ENCODE data around the gene PPM1J. TPM values are rescaled to one million over a fixed set of nuclear protein-coding genes. Genes with fewer than 3 reads are reported as not detected.

PPM1J gene
- total RNA-seq, 2 donors from 2014 or later, result not detected

GRCh38 chr1:112706505-112707220, 8.5 kb downstream of the PPM1J start, which contains the start of gene RHOC:
RHOC (minus strand) TSS chr1:112707127; CDS start chr1:112703799, 3,328 bp downstream.
- peaks cover 46 to 53% of the 10 kb centered on the region in 2 donors for H3K4me1 Mint-ChIP-seq (ENCODE audit: low read depth in 2 of 2)
- H3K27me3 Mint-ChIP-seq, result peaks cover 0 to 3% of the 10 kb centered on the region in 2 donors
- H3K9me3 Mint-ChIP-seq, result no peaks in the 10 kb centered on the region
- peak within 1 kb of the TSS; percentile 91 for H3K4me3 Mint-ChIP-seq
- peak; percentile 84 to 90 for ATAC-seq
- DNase-seq (ENCODE audit: low spot score), result peak; percentile 84
- peaks cover 8% of the 10 kb centered on the region for H3K36me3 Mint-ChIP-seq
- peak within 1 kb of the TSS; percentile 91 to 98 for H3K27ac Mint-ChIP-seq

- Mint-ChIP-seq H3K4me3 (peak overlapping the region; percentile 91), H3K9me3 (no peaks in the 10 kb centered on the region), H3K27me3 (peaks cover 0 to 3% of the 10 kb centered on the region in 2 donors), H3K27ac (peak overlapping the region; percentile 91 to 98), H3K36me3 (peaks cover 9% of the 10 kb centered on the region), H3K4me1 (ENCODE audit: low read depth in 2 of 2) (peaks cover 59 to 65% of the 10 kb centered on the region in 2 donors)
- peak; percentile 73 to 75 for ATAC-seq
- peak; percentile 83 for DNase-seq (ENCODE audit: low spot score)
These were observed 10.1 kb downstream of the PPM1J start for GRCh38 chr1:112704934-112705627.

- H3K27ac Mint-ChIP-seq, result peak overlapping the region; percentile 91 to 98
- H3K27me3 Mint-ChIP-seq, result peaks cover 0 to 3% of the 10 kb centered on the region in 2 donors
- H3K36me3 Mint-ChIP-seq, result peaks cover 9% of the 10 kb centered on the region
- DNase-seq (ENCODE audit: low spot score) (peak; percentile 77), ATAC-seq (peak; percentile 57 to 70)
- H3K4me1 Mint-ChIP-seq (ENCODE audit: low read depth in 2 of 2), result peaks cover 65 to 71% of the 10 kb centered on the region in 2 donors
- H3K9me3 Mint-ChIP-seq, result no peaks in the 10 kb centered on the region
- H3K4me3 Mint-ChIP-seq, result peak overlapping the region; percentile 91
These were observed 10.7 kb downstream of the PPM1J start for GRCh38 chr1:112704391-112704933.

- DNase-seq (ENCODE audit: low spot score), result no peak
- Mint-ChIP-seq H3K36me3 (peaks cover 9% of the 10 kb centered on the region), H3K9me3 (no peaks in the 10 kb centered on the region), H3K4me1 (ENCODE audit: low read depth in 2 of 2) (peaks cover 68 to 75% of the 10 kb centered on the region in 2 donors), H3K27me3 (no peaks in the 10 kb centered on the region), H3K4me3 (peak overlapping the region; percentile 91), H3K27ac (peak overlapping the region; percentile 91 to 98)
- ATAC-seq, result no peak
These were observed 11.4 kb downstream of the PPM1J start for GRCh38 chr1:112703706-112704105.

- peak overlapping the region; percentile 64 for H3K4me3 Mint-ChIP-seq
- H3K36me3 Mint-ChIP-seq, result peaks cover 9% of the 10 kb centered on the region
- H3K4me1 Mint-ChIP-seq (ENCODE audit: low read depth in 2 of 2), result peaks cover 68 to 78% of the 10 kb centered on the region in 2 donors
- no peaks in the 10 kb centered on the region for H3K27me3 Mint-ChIP-seq
- DNase-seq (ENCODE audit: low spot score) (peak; percentile 41), ATAC-seq (no peak)
- H3K27ac Mint-ChIP-seq, result peak overlapping the region; percentile 91
- no peaks in the 10 kb centered on the region for H3K9me3 Mint-ChIP-seq
These were observed 12.5 kb downstream of the PPM1J start for GRCh38 chr1:112702420-112703261.

GRCh38 chr1:112702067-112702395, 13.1 kb downstream of the PPM1J start:
- Mint-ChIP-seq H3K27me3 (no peaks in the 10 kb centered on the region), H3K9me3 (no peaks in the 10 kb centered on the region), H3K27ac (peak overlapping the region; percentile 82 to 91), H3K4me1 (ENCODE audit: low read depth in 2 of 2) (peaks cover 69 to 77% of the 10 kb centered on the region in 2 donors), H3K4me3 (peak overlapping the region; percentile 64), H3K36me3 (peaks cover 9% of the 10 kb centered on the region)
- ATAC-seq, result no peak
- DNase-seq (ENCODE audit: low spot score), result no peak

- DNase-seq (ENCODE audit: low spot score) (peak; percentile 1), ATAC-seq (no peak)
- H3K4me1 Mint-ChIP-seq (ENCODE audit: low read depth in 2 of 2), result peaks cover 75 to 82% of the 10 kb centered on the region in 2 donors
- H3K27ac Mint-ChIP-seq, result peak overlapping the region; percentile 82 to 91
- no peaks in the 10 kb centered on the region for H3K27me3 Mint-ChIP-seq
- no peaks in the 10 kb centered on the region for H3K9me3 Mint-ChIP-seq
- peak overlapping the region; percentile 69 for H3K4me3 Mint-ChIP-seq
- peaks cover 9% of the 10 kb centered on the region for H3K36me3 Mint-ChIP-seq
These were observed 13.7 kb downstream of the PPM1J start for GRCh38 chr1:112701227-112702066.

- no peaks in the 10 kb centered on the region for H3K27me3 Mint-ChIP-seq
- peak overlapping the region; percentile 82 to 91 for H3K27ac Mint-ChIP-seq
- ATAC-seq (peak; percentile 64 to 67), DNase-seq (ENCODE audit: low spot score) (peak; percentile 82)
- peaks cover 67 to 77% of the 10 kb centered on the region in 2 donors for H3K4me1 Mint-ChIP-seq (ENCODE audit: low read depth in 2 of 2)
- H3K4me3 Mint-ChIP-seq, result peak overlapping the region; percentile 69
- peaks cover 9% of the 10 kb centered on the region for H3K36me3 Mint-ChIP-seq
- H3K9me3 Mint-ChIP-seq, result no peaks in the 10 kb centered on the region
These were observed 14.6 kb downstream of the PPM1J start for GRCh38 chr1:112700290-112701226.

GRCh38 chr1:112699425-112700144, 15.5 kb downstream of the PPM1J start:
- peaks cover 57 to 68% of the 10 kb centered on the region in 2 donors for H3K4me1 Mint-ChIP-seq (ENCODE audit: low read depth in 2 of 2)
- peaks cover 9% of the 10 kb centered on the region for H3K36me3 Mint-ChIP-seq

GRCh38 chr1:112698366-112699310, 16.5 kb downstream of the PPM1J start:
- H3K27ac Mint-ChIP-seq, result peak overlapping the region; percentile 82 to 91
- no peak for ATAC-seq
- peak; percentile 40 for DNase-seq (ENCODE audit: low spot score)
- H3K4me3 Mint-ChIP-seq, result no peak overlapping the region
- H3K27me3 Mint-ChIP-seq, result no peaks in the 10 kb centered on the region
- no peaks in the 10 kb centered on the region for H3K9me3 Mint-ChIP-seq
- peaks cover 9% of the 10 kb centered on the region for H3K36me3 Mint-ChIP-seq
- H3K4me1 Mint-ChIP-seq (ENCODE audit: low read depth in 2 of 2), result peaks cover 48 to 58% of the 10 kb centered on the region in 2 donors

More at GRCh38 chr1:112699425-112700144, 15.5 kb downstream of the PPM1J start:
- Mint-ChIP-seq H3K9me3 (no peaks in the 10 kb centered on the region), H3K27me3 (no peaks in the 10 kb centered on the region), H3K4me3 (no peak overlapping the region), H3K27ac (peak overlapping the region; percentile 82 to 91)
- ATAC-seq, result no peak
- peak; percentile 53 for DNase-seq (ENCODE audit: low spot score)
